ENCODE measurements around the gene SPATA31C2.
"Not testable (repeated sequence)": the region's sequence is repeated elsewhere in the genome, so short reads cannot be mapped to it uniquely, and the experiment has no call there.

Gene SPATA31C2

DNA sequence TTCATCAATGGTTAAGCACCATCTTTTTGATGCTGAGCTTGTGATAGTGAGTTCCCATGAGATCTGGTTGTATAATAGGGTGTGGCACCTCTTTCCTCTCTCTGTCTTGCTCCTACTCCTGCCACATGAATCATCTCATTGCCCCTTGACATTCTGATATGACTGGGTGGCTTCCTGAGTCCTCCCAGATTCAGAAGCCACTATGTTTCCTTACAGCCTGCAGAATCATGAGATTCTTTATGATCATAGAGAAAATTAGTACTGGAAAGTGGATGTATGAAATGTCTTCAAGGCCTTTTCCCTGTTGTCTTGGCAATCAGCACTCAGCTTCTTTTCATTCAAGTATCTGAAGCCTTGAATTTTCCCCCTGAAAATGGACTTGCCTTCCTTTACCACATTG lies 14.9 kb downstream of the SPATA31C2 start:
- DNase-seq: not testable (repeated sequence)

- DNase-seq: not testable (repeated sequence)
These were observed 20.2 kb downstream of the SPATA31C2 start for GRCh38 chr9:88118121-88118520.

GRCh38 chr9:88114968-88115612 lies 23.2 kb downstream of the SPATA31C2 start:
- DNase-seq: not testable (repeated sequence)

- not testable (repeated sequence) for DNase-seq
These were observed 23.9 kb downstream of the SPATA31C2 start for GRCh38 chr9:88114283-88114967.

DNA sequence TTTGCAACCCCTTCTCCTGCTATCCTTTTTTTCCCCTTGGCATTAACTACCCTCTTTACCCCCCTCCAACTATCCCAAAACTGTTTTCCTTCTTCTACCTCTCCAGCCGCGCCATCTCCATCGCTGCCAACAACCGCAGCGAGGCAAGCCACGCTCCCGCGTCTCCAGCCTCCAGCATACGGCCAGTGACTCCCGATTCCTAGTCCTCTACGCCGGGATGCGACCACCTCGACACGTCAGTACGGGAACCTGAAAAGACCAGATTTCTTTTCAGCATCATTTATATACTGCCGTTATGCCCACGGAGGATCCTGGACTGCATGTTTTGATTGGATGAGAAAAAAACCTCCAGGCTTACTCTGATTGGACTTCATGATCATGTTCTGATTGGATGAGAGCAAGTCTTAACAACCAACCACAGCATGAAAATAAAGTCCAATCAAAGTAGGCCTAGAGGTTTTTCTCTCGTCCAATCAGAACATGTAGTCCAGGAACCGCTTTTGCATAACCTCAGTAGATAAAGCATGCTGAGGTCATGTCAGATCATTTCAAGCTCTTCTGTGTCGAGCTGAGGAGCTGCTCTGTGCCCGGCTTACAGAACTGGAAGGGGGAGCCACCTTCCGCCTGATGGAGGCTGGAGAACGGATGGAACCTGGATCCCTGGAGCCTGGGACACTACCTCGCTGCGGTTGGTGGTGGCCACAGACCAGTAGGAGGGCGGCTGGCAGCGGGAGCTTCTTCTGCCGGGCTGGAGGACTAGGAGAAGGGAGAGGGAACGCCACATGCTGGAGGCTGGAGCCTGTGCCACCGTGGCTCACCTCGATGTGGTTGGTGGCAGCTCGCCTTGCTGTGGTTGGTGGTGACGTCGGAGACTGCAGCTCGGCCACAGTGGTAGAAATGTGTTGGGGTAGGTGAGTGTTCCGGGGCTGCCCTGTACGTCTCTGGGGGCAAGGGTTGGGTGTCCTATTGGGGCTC lies 24.8 kb downstream of the SPATA31C2 start:
- DNase-seq: not testable (repeated sequence)

- no peak for DNase-seq
These were observed 28.2 kb downstream of the SPATA31C2 start for GRCh38 chr9:88110026-88110425.

DNA sequence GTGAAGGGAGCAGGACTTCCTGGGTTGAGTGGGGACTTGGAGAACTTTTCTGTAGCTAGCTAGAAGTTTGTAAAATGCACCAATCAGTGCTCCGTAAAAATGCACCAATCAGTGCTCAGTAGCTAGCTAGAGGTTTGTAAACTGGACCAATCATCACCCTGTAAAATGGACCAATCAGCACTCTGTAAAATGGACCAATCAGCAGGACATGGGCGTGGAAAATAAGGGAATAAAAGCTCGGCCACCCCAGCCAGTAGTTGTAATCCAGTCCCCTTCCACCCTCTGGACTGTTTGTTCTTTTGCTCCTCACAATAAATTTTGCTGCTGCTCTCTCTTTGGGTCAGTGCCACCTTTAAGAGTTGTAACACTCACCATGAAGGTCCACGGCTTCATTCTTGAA lies 29.5 kb downstream of the SPATA31C2 start:
- DNase-seq: no peak

DNA sequence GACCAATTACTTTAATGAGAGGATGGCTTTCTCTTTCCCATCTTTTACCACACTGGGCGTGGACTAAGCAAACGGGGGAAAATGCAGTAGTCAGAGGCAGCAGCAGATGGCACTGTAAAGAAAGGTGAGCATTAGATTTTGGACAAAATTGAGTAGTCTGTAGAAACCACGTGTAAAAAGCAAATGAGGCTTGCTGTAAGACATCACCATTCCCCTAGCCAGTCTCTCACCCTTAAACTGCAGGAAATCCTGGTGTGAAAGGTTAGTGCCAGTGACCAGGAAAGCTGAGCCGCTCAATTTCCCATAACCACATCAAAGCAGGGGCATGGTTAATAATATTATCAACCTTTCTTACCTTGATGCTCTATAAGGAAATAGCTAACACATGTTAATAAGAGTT lies 31.8 kb downstream of the SPATA31C2 start:
- peak; percentile 45 for DNase-seq

GRCh38 chr9:88092797-88093331 lies 45.4 kb downstream of the SPATA31C2 start:
- DNase-seq: peak; percentile 28

DNA sequence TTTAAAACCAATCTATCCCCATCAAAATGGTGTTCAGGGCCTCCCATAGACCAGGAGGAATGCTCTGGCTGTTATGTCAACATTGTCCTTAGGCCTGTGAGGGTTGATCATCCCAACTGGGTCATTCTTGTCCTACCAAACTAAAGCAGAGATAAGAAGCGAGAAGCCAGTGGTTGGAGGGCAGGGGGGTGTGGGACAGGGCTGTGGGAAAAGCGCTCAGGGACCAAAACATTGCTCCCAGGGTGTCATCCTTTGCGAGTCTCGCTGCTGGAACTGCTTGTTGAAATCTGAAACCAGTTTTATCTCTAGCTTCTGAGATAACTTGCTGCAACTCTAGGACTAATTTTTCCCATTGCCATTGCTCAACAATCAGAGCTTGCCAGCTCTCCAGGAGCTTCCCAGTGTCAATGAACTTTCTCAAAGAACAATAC lies 48.1 kb downstream of the SPATA31C2 start:
- DNase-seq: no peak

- DNase-seq: no peak
These were observed 50.4 kb downstream of the SPATA31C2 start for GRCh38 chr9:88087906-88088305.

GRCh38 chr9:88085476-88085875 lies 52.8 kb downstream of the SPATA31C2 start:
- DNase-seq: no peak

DNA sequence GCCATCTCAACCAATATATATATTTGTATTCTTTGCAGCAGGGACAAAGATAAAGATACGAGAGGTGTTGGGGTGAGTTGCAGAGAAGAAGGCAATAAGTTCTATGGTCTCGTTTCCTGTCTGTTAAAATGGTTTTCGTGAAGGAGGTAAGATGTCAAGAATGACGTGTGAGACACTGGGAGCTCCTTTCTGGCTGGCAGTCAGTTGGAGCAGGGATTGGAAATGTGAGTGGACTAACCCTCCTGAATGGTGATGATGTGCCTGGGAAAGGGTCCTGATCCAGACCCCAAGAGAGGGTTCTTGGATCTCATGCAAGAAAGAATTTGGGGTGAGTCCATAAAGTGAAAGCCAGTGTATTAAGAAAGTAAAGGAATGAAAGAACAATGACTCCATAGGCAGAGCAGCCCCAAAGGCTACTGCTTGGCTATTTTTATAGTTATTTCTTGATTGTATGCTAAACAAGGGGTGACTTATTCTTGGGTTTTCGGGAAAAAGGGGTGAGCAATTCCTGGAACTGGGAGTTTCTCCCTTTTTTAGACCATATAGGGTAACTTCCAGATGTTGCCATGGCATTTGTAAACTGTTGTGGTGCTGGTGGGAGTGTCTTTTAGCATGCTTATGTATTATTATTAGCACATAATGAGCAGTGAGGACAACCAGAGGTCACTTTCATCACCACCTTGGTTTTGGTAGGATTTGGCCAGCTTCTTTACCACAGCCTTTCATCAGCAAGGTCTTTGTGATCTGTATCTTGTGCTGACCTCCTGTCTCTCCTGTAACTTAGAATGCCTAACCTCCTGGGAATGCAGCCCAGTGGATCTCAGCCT lies 53.7 kb downstream of the SPATA31C2 start:
- no peak for DNase-seq

Data from eye (tissue), 1 donor.